ENCODE measurements around the gene KRT84.

The KRT84 gene

GRCh38 chr12:52338241-52338960 lies 47.1 kb downstream of the KRT84 start:
- no peak for DNase-seq

- no peak for DNase-seq
Observed at GRCh38 chr12:52337054-52337453, 48.4 kb downstream of the KRT84 start.

- no peak for DNase-seq
Observed at GRCh38 chr12:52336641-52337040, 48.8 kb downstream of the KRT84 start.

GRCh38 chr12:52335598-52336262 lies 49.7 kb downstream of the KRT84 start:
- DNase-seq: no peak

- DNase-seq: no peak
Observed at GRCh38 chr12:52334185-52334584, 51.3 kb downstream of the KRT84 start.

GRCh38 chr12:52333321-52333720 lies 52.1 kb downstream of the KRT84 start:
- no peak for DNase-seq

- no peak for DNase-seq
Observed at GRCh38 chr12:52332381-52332780, 53.1 kb downstream of the KRT84 start.

GRCh38 chr12:52331833-52332232 lies 53.6 kb downstream of the KRT84 start:
- DNase-seq: no peak

- no peak for DNase-seq
Observed at GRCh38 chr12:52331039-52331438, 54.4 kb downstream of the KRT84 start.

- DNase-seq: no peak
Observed at GRCh38 chr12:52327830-52328500, 57.5 kb downstream of the KRT84 start.

Measured in midbrain (tissue), 1 donor.